ENCODE results near the gene OPN4. TPM values are rescaled to one million over a fixed set of nuclear protein-coding genes. Genes with fewer than 3 reads are reported as not detected.

The OPN4 gene
- polyA plus RNA-seq, 4 donors: not detected

GRCh38 chr10:86661161-86662025, 7.0 kb downstream of the OPN4 start:
- no peak for DNase-seq (ENCODE audit: low read depth in 4 of 4, low spot score in 3 of 4)

DNA sequence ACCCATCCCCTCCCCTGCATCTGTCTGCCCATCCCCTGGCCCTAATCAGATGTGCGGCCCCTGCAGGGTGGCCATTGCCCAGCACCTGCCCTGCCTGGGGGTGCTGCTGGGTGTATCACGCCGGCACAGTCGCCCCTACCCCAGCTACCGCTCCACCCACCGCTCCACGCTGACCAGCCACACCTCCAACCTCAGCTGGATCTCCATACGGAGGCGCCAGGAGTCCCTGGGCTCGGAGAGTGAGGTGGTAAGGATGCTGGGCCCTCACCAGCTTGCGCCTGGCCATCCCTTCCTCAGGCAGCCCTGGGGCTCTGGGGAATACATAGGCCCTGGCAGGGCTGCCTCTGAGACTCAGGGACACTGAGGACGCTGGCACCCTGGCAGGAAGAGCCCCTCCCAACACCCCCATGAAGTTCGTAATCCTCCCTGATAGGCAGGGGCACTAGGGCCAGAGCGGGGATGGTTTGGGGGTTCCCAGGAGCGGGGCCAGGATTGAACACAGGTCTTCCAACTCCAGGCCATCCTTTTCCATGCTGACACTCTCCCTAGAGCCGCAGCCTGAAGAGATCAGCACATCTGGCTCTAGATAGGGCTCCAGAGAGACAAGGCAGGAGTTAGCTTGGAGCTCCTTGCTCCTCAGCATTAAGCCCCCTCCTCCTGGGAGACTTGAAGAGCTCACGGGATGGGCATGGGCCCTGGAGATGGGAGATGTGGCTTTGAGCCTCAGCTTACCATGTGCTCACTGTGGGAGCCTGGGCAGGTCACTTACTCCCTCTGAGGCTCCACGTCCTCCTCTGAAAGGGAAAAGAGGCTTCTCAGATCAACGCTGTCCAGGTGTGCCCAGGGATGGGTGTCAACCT, 8.1 kb downstream of the OPN4 start:
- no peak for DNase-seq (ENCODE audit: low read depth in 4 of 4, low spot score in 3 of 4)

GRCh38 chr10:86663046-86663345, 8.6 kb downstream of the OPN4 start:
- DNase-seq (ENCODE audit: low read depth in 4 of 4, low spot score in 3 of 4): no peak

- DNase-seq (ENCODE audit: low read depth in 4 of 4, low spot score in 3 of 4): no peak
Observed at GRCh38 chr10:86663576-86664339, 9.4 kb downstream of the OPN4 start.

- DNase-seq (ENCODE audit: low read depth in 4 of 4, low spot score in 3 of 4): no peak
Observed at GRCh38 chr10:86664341-86665217, 10.2 kb downstream of the OPN4 start.

DNA sequence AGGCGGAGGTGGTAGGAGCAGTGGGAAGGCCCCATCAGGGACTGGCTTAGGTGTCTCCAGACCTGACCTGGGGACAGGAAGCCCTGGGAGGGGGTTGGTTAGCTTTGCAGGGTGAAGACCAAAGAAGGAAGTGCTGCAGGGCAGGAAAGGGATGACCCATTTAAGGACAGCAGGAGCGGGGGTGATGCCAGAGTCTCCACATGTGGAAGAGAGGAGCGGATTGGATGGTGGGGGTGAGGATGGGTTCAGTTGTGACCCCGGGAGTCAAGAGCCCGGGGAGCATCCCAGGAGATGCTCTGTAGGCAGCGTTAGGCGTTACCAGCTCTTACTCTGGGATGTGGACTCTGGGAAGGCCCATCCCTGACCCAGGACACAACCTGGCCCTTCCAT, 10.9 kb downstream of the OPN4 start:
- DNase-seq (ENCODE audit: low read depth in 4 of 4, low spot score in 3 of 4): no peak

DNA sequence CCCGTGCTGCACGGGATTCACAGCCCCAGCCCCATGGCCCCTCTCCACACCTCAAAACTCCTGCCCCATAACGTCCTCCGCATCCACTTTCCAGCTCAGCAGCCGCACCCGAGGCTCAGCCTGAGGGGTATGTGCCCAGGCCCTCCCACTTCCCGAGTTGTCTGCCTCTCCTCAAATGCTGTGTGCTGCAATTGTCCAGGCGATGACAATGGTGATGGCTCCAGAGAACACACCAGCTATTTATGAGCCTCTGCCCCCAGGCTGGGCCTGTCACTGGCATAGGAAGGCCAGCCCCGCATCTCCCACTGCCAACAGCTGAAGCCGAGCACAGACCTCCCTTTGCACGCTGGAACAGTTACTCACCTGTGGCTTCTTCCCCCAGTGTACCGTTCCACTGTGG, 11.5 kb downstream of the OPN4 start:
- no peak for DNase-seq (ENCODE audit: low read depth in 4 of 4, low spot score in 3 of 4)

- DNase-seq (ENCODE audit: low read depth in 4 of 4, low spot score in 3 of 4): no peak
Observed at GRCh38 chr10:86666538-86666937, 12.2 kb downstream of the OPN4 start.

DNA sequence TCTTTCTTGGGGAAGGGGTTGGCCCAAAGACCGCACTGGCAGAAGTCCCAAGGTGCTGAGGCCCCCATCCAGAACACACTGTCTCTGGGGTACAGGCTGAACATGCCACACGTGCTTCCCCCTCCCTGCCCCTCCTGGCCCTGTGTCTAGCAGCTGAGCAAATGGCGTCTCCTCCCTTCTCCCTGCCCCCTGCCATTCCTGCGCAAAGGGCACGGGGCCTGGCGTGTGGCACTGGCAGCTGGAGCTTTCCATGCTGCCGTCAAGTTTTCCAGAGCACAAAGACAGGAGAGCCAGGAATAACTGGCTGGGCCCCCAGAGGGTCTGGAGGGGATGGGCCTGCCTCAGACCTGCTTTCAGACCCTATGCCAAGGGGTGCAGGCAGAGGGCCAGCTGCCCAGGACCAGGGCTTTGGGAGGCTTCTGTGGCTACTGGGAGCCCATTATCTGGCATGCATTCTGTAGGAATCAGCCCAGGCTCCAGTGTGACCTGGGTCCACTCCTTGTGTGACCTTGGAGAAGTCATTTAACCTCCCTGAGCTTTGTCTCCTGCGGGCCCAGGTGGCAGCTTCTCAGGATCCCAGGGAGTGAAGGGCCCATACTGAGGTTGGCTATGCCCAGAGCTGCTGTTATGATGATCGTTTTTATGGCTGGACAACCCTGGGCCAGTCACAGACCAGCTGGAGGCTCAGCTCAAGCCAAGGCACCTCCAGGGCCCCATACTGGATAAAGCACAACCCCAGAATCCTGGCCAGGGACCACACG, 13.3 kb downstream of the OPN4 start:
- DNase-seq (ENCODE audit: low read depth in 4 of 4, low spot score in 3 of 4): no peak

- no peak for DNase-seq (ENCODE audit: low read depth in 4 of 4, low spot score in 3 of 4)
Observed at GRCh38 chr10:86668297-86669165, 14.2 kb downstream of the OPN4 start, which contains the start of gene LDB3. TSS of gene LDB3 (plus strand) at chr10:86668511. CDS start at chr10:86668692, 181 bp downstream.

GRCh38 chr10:86670290-86670811, 16.0 kb downstream of the OPN4 start:
- DNase-seq (ENCODE audit: low read depth in 4 of 4, low spot score in 3 of 4): no peak

- DNase-seq (ENCODE audit: low read depth in 4 of 4, low spot score in 3 of 4): no peak
Observed at GRCh38 chr10:86670876-86671275, 16.5 kb downstream of the OPN4 start.

- DNase-seq (ENCODE audit: low read depth in 4 of 4, low spot score in 3 of 4): no peak
Observed at GRCh38 chr10:86671419-86671818, 17.1 kb downstream of the OPN4 start.

- DNase-seq (ENCODE audit: low read depth in 4 of 4, low spot score in 3 of 4): peak in 1 of 4 donors; percentile 28
Observed at GRCh38 chr10:86671985-86672710, 17.8 kb downstream of the OPN4 start.

GRCh38 chr10:86673216-86673826, 19.0 kb downstream of the OPN4 start:
- no peak for DNase-seq (ENCODE audit: low read depth in 4 of 4, low spot score in 3 of 4)

GRCh38 chr10:86673827-86674581, 19.7 kb downstream of the OPN4 start:
- no peak for DNase-seq (ENCODE audit: low read depth in 4 of 4, low spot score in 3 of 4)
